Measurements from ENCODE around the gene USF2.
"Not testable (repeated sequence)": the region's sequence is repeated elsewhere in the genome, so short reads cannot be mapped to it uniquely, and the experiment has no call there.

Gene USF2

DNA sequence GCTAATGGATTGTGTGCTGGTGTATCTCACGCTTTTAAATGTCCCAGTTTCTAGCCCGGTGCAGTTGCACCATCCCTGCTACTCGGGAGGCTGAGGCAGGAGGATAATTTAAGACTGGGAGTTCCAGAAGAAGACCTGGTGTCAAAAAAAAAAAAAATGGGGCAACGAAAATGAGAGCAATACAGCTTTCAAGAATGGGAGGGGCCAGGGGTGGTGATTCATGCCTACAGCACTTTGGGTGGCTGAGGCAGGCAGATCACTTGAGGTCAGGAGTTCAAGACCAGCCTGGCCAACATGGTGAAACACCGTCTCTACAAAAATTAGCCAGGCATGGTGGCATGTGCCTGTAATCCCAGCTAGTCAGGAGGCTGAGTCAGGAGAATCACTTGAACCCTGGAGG, 17.3 kb downstream of the USF2 start:
- not testable (repeated sequence) for DNase-seq

- DNase-seq, result no peak
Measured at GRCh38 chr19:35287713-35288112, 19.0 kb downstream of the USF2 start.

DNA sequence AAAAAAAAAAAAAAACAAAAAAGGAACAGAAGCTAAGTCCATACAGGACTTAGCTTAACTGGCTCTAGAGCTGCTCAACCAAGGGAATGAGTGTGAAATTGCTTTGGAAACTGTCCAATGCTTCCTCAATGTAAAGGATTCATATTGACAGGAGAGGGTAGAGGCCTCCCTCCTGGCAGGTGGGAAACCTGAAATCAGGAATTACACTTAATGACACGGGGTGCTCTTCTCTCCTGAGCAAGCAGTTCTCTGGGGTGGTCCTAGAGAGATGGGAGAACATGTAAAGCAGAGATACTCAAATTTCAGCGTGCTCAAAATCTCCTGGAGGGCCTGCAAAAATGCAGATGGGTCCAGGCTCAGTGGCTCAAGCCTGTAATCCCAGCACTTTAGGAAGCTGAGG, 19.6 kb downstream of the USF2 start:
- DNase-seq, result no peak

DNA sequence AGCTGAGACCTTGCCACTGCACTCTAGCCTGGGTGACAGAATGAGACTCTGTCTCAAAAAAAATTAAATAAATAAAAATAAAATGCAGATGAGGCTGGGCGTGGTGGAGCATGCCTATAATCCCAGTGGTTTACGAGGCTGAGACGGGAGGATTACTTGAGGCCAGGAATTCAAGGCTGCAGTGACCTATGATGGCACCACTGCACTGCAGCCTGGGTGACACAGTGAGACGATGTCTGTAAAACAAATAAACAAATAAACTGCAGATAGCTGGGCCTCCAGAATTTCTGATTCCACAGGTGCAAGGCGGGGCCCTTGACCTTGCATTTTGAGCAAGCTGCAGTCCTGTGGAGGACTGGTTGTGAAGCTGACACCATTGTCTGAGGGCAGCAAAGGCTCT, 20.1 kb downstream of the USF2 start:
- DNase-seq, result no peak

DNA sequence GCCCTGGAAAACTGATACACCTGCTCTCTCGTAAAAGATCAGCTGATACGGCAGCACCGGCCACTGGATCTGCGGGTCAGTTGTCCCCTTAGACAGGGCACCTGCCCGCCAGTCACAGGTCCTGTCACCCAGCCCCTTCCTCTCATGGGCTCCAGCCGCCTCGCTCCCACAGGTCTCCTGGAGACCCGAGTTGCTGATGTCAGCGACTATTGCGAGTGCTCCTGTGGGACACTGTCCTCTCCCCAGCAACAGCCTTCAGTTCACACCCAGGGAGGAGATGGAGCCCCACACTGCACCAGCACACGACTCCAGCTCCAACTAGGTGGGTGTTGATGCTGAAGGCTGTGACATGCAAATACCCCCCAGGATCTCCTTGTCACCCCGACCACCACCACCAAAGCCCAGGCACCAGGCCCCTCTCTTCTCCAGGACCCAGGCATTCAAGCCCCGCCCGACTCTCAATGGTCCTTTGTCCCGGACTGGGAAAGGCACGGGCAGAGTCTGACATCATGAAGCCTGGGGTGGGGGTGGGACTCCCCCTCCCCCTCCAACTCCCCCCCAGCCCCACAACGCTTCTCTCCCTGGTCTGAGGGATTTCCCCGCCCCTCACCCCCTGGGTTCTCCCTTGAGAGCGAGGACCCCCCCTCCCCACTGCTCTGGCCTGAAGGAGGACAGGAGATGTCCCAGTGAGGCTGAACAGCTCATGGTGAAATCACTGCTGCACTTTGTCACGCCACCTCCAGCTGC, 21.8 kb downstream of the USF2 start:
- DNase-seq, result no peak

GRCh38 chr19:35291259-35291658, 22.5 kb downstream of the USF2 start:
- DNase-seq, result no peak

DNA sequence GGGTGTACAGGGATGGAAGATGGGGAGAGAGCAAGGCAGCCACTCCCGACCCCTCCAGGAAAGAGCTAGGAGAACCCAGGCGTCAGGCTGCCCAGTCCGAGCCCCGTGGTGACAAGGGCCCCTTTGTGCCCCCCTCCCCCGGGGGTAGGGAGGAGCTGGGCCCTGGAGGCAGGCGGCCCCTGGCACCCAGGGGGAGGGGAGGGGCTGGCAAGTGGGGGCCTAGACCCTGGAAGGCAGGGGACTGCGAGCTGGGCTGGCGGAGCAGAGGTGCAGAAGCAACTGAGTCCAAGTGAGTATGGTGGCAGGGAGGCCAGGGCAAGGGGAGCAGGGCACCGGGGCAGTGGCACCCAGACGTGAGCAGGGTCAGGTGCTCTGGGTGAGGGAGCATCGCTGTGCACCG, 23.2 kb downstream of the USF2 start, which contains the start of gene MAG:
Gene MAG, plus strand, starts transcription at position 246 of the 400 bp plus-strand sequence. CDS start 3,248 bp downstream, outside the sequence.
- DNase-seq, result no peak

- no peak for DNase-seq
Measured at GRCh38 chr19:35292421-35293362, 23.9 kb downstream of the USF2 start.

- DNase-seq, result no peak
Measured at GRCh38 chr19:35293363-35293739, 24.6 kb downstream of the USF2 start.

DNA sequence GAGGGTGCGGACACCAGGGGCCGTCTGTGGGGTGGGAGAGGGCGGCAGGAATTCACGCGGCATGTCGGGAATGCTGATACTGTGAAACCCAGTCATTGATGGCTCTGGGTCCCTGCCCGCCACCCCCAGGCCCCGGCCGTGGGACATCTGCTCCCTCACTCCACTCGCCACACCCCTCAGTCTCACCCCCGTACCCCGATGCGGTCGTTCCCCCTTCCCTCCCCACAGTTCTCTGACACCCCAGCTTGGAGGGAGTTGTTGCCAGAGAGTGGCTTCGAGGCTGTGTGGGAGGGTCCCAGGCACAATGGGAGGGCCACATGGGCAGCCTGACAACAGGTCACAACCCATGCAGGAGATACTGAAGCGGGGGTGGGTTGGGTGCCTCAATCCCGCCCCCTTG, 25.0 kb downstream of the USF2 start:
- DNase-seq, result no peak

DNA sequence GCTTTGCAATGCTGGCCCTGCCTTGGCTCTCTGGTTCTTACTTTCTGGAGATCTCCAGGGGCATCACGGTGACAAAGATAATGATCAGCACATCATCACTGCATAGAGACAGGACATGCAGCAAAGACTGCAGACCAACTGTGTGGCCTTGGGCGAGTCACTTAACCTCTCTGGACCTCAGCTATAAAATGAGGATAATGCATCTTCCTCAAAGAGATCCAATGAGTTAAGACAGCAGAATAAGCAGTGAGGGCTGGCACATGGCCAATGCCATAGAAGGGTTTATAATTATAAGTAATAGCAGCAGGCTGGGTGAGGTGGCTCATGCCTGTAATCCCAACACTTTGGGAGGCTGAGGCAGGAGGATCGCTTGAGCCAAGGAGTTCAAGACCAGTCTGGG, 25.6 kb downstream of the USF2 start:
- no peak for DNase-seq

DNA sequence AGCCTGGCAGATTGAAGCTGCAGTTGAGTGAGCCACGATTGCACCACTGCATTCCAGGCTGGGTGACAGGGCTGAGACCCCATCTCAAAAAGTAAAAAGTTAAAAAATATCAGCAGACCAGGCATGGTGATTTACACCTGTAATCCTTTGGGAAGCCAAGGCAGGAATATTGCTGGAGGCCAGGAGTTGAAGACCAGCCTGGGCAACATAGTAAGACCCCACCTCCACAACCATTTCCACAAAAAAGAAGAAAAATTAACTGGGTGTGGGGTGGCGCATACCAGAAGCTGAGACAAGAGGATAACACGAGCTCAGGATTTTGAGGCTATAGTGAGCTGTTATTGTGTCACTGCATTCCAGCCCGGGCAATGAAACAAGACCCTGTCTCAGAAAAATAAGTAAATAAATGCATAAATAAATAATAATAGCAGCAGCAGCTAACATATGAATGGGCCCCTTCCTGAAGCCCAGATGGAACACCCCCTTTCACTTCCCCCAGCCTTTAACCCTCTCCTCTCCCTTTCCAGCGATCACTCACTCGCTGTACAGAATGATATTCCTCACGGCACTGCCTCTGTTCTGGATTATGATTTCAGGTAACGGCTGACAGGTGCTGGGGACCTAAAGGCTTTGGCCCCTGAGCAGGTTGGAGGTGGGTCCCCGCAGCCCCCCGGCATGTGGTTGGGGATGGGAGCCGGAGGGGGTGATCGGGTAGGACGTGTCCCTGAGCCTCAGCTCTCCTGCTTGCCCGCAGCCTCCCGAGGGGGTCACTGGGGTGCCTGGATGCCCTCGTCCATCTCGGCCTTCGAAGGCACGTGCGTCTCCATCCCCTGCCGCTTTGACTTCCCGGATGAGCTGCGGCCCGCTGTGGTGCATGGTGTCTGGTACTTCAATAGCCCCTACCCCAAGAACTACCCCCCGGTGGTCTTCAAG, 26.4 kb downstream of the USF2 start:
- DNase-seq, result no peak

GRCh38 chr19:35295792-35296462, 27.2 kb downstream of the USF2 start:
- peak; percentile 37 to 52 for DNase-seq

- DNase-seq, result no peak
Measured at GRCh38 chr19:35296644-35297514, 28.1 kb downstream of the USF2 start.

GRCh38 chr19:35297515-35297848, 28.7 kb downstream of the USF2 start:
- DNase-seq, result no peak

- no peak for DNase-seq
Measured at GRCh38 chr19:35297922-35298321, 29.2 kb downstream of the USF2 start.

- DNase-seq, result no peak
Measured at GRCh38 chr19:35298561-35298972, 29.8 kb downstream of the USF2 start.

- DNase-seq, result no peak
Measured at GRCh38 chr19:35299523-35300338, 31.0 kb downstream of the USF2 start.

DNA sequence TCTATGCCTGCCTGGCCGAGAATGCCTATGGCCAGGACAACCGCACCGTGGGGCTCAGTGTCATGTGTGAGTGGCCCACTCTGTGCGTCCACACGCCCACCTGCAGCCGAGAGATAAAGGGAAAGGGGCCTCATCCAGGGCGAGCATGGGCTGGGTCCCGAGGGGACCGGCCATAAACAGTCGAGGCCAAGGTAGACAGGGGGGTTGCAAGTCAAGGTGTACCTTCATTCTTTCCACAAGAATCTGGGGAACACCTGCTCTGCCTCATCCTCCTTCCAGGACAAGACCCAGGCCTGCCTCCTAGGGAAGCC, 31.5 kb downstream of the USF2 start:
- DNase-seq, result no peak

GRCh38 chr19:35301961-35302360, 33.2 kb downstream of the USF2 start:
- no peak for DNase-seq

DNA sequence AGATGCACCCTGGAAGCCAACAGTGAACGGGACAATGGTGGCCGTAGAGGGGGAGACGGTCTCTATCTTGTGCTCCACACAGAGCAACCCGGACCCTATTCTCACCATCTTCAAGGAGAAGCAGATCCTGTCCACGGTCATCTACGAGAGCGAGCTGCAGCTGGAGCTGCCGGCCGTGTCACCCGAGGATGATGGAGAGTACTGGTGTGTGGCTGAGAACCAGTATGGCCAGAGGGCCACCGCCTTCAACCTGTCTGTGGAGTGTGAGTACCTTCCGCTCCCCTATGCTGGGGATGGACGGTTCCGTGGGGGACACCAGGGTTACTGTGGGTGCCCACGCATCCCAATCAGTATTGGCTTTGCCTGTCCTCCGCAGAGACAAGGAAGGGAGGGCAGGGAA, 33.7 kb downstream of the USF2 start:
- no peak for DNase-seq
